Neural crest cell (in vitro differentiated cells): ENCODE results near the gene ANXA2. TPM values are rescaled to one million over a fixed set of nuclear protein-coding genes. Genes with fewer than 3 reads are reported as not detected.

Source experiments
- DNase-seq: peaks from one replicate; pipeline ENCODE4 v3.0.0; 2021; ENCODE audit warnings: low read depth, mixed read lengths, low spot score
- H3K27ac Mint-ChIP-seq: one replicate; pipeline ENCODE4 v1.8.0; 2021; ENCODE audit warnings: mild to moderate bottlenecking, mixed read lengths; ENCODE audit not compliant: unreplicated experiment
- H3K27me3 Mint-ChIP-seq: 2 replicates; pipeline ENCODE4 v1.8.0; 2021; ENCODE audit warnings: low read depth, mild to moderate bottlenecking, mixed read lengths
- H3K36me3 Mint-ChIP-seq: 2 replicates; pipeline ENCODE4 v1.8.0; 2021; ENCODE audit warnings: low read depth, mild to moderate bottlenecking, mixed read lengths
- H3K4me1 Mint-ChIP-seq: 2 replicates; pipeline ENCODE4 v1.8.0; 2021; ENCODE audit warnings: mixed read lengths
- H3K4me3 Mint-ChIP-seq: one replicate; pipeline ENCODE4 v1.8.0; 2021; ENCODE audit warnings: mild to moderate bottlenecking, mixed read lengths
- H3K9me3 Mint-ChIP-seq: 2 replicates; pipeline ENCODE4 v1.8.0; 2021; ENCODE audit warnings: mixed read lengths
- CTCF ChIP-seq: fragments of 200-600 bp; sonication (generic); conservative IDR thresholded peaks from 2 replicates; pipeline ENCODE4 v1.5.0; 2021; ENCODE audit warnings: antibody characterized with exemption, mild to moderate bottlenecking
- long read RNA-seq: library from polyadenylated mRNA; unstranded; transcript quantifications from one replicate; pipeline ENCODE4 v2.0.0, GENCODE V29; 2020
- total RNA-seq: library from RNA; stranded (reverse); gene quantifications from 2 replicates; pipeline ENCODE4 v1.2.1, GENCODE V29; 2021

Gene ANXA2
- 122 and 129 TPM in 2 replicates for total RNA-seq
- long read RNA-seq, transcript ANXA2-204 (13 exons, 1,435 nt): major isoform, 563 of 667 reads
- long read RNA-seq, transcript ANXA2-203 (14 exons, 1,444 nt): minor isoform, 34 of 667 reads
- long read RNA-seq, partial matches to known transcripts: 18 of 667 reads
- long read RNA-seq, other reads (novel, unspliced or antisense): 47 of 667 reads

- no peak for TF ChIP-seq CTCF
- Mint-ChIP-seq H3K27me3 (peaks cover 39% of the 10 kb centered on the region), H3K4me3 (peak within 1 kb of the TSS; percentile 84), H3K9me3 (no peaks in the 10 kb centered on the region), H3K36me3 (no peaks in the 10 kb centered on the region), H3K27ac (peak within 1 kb of the TSS; percentile 97), H3K4me1 (peaks cover 76% of the 10 kb centered on the region)
- no peak for DNase-seq
Measured at GRCh38 chr15:60397772-60398445, at the start of gene ANXA2. Gene ANXA2 (minus strand): TSS chr15:60397986. CDS start chr15:60386075, 11,911 bp downstream.

GRCh38 chr15:60444289-60444912 lies 46.6 kb upstream of the ANXA2 start:
- DNase-seq: no peak
- Mint-ChIP-seq H3K36me3 (peaks cover 5% of the 10 kb centered on the region), H3K27me3 (no peaks in the 10 kb centered on the region), H3K4me3 (no peak overlapping the region), H3K27ac (no peak overlapping the region), H3K9me3 (no peaks in the 10 kb centered on the region), H3K4me1 (no peaks in the 10 kb centered on the region)
- TF ChIP-seq CTCF: peak; percentile 71

GRCh38 chr15:60442763-60443162 lies 45.0 kb upstream of the ANXA2 start:
- H3K27ac Mint-ChIP-seq: no peak overlapping the region
- no peak overlapping the region for H3K4me3 Mint-ChIP-seq
- H3K36me3 Mint-ChIP-seq: peaks cover 1% of the 10 kb centered on the region
- no peak for DNase-seq
- no peaks in the 10 kb centered on the region for H3K4me1 Mint-ChIP-seq
- TF ChIP-seq CTCF: no peak
- H3K27me3 Mint-ChIP-seq: no peaks in the 10 kb centered on the region
- H3K9me3 Mint-ChIP-seq: no peaks in the 10 kb centered on the region

GRCh38 chr15:60442031-60442650 lies 44.4 kb upstream of the ANXA2 start:
- Mint-ChIP-seq H3K27ac (no peak overlapping the region), H3K27me3 (no peaks in the 10 kb centered on the region), H3K9me3 (no peaks in the 10 kb centered on the region), H3K36me3 (no peaks in the 10 kb centered on the region), H3K4me3 (no peak overlapping the region), H3K4me1 (no peaks in the 10 kb centered on the region)
- TF ChIP-seq CTCF: no peak
- no peak for DNase-seq

- no peaks in the 10 kb centered on the region for H3K4me1 Mint-ChIP-seq
- H3K36me3 Mint-ChIP-seq: no peaks in the 10 kb centered on the region
- H3K4me3 Mint-ChIP-seq: no peak overlapping the region
- H3K27me3 Mint-ChIP-seq: no peaks in the 10 kb centered on the region
- no peak overlapping the region for H3K27ac Mint-ChIP-seq
- no peak for TF ChIP-seq CTCF
- no peak for DNase-seq
- no peaks in the 10 kb centered on the region for H3K9me3 Mint-ChIP-seq
Measured at GRCh38 chr15:60441331-60441730, 43.5 kb upstream of the ANXA2 start.
